ENCODE results near the gene PLA2R1.

Gene PLA2R1

DNA sequence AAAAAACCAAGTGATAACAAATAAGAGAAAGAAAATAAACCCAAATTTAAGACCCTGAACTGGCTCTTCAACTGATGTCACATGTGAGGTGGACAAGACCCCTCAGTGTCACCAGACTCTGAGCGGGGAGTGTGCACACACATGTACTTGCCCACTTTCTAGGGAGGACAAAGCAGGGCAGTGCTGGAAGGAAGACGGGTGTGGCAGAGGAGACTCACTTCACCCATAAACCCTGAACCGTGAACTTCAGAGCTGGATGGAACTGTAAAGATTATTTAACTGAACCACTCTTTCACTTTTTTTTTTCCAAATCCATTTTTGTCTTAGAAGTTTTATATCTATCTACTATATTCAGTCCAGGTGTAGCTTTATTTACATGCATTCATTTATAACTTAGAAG, 12.3 kb downstream of the PLA2R1 start:
- TF ChIP-seq, protein P1, sequence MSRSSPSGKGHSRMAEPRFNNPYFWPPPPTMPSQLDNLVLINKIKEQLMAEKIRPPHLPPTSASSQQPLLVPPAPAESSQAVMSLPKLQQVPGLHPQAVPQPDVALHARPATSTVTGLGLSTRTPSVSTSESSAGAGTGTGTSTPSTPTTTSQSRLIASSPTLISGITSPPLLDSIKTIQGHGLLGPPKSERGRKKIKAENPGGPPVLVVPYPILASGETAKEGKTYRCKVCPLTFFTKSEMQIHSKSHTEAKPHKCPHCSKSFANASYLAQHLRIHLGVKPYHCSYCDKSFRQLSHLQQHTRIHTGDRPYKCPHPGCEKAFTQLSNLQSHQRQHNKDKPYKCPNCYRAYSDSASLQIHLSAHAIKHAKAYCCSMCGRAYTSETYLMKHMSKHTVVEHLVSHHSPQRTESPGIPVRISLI (tag by site-specific recombination; IDR thresholded peaks at IDR 0.05) = no peak
- TF ChIP-seq ZNF792 (tag by site-specific recombination; IDR thresholded peaks at IDR 0.05) (no peak), ZNF626 (tag by site-specific recombination; IDR thresholded peaks at IDR 0.05) (no peak), ZNF2 (tag by site-specific recombination; IDR thresholded peaks at IDR 0.05) (no peak)
- TF ChIP-seq, protein P2, sequence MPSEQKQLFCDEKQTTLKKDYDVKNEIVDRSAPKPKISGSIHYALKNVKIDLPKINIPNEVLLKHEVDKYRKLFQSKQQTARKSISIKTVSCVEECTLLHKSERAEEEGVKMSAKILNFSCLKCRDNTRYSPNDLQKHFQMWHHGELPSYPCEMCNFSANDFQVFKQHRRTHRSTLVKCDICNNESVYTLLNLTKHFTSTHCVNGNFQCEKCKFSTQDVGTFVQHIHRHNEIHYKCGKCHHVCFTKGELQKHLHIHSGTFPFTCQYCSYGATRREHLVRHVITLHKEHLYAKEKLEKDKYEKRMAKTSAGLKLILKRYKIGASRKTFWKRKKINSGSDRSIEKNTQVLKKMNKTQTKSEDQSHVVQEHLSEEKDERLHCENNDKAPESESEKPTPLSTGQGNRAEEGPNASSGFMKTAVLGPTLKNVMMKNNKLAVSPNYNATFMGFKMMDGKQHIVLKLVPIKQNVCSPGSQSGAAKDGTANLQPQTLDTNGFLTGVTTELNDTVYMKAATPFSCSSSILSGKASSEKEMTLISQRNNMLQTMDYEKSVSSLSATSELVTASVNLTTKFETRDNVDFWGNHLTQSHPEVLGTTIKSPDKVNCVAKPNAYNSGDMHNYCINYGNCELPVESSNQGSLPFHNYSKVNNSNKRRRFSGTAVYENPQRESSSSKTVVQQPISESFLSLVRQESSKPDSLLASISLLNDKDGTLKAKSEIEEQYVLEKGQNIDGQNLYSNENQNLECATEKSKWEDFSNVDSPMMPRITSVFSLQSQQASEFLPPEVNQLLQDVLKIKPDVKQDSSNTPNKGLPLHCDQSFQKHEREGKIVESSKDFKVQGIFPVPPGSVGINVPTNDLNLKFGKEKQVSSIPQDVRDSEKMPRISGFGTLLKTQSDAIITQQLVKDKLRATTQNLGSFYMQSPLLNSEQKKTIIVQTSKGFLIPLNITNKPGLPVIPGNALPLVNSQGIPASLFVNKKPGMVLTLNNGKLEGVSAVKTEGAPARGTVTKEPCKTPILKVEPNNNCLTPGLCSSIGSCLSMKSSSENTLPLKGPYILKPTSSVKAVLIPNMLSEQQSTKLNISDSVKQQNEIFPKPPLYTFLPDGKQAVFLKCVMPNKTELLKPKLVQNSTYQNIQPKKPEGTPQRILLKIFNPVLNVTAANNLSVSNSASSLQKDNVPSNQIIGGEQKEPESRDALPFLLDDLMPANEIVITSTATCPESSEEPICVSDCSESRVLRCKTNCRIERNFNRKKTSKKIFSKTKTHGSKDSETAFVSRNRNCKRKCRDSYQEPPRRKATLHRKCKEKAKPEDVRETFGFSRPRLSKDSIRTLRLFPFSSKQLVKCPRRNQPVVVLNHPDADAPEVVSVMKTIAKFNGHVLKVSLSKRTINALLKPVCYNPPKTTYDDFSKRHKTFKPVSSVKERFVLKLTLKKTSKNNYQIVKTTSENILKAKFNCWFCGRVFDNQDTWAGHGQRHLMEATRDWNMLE (tag by site-specific recombination; conservative IDR thresholded peaks at IDR 0.05; ENCODE audit: low read depth) = no peak
- POLR2A ChIA-PET = no interaction called here
- H3K36me3 ChIP-seq (ENCODE audit: control insufficient read depth in 2 of 2, insufficient read depth in 1 of 2, low read length in 2 of 2) = no peaks in the 10 kb centered on the region

DNA sequence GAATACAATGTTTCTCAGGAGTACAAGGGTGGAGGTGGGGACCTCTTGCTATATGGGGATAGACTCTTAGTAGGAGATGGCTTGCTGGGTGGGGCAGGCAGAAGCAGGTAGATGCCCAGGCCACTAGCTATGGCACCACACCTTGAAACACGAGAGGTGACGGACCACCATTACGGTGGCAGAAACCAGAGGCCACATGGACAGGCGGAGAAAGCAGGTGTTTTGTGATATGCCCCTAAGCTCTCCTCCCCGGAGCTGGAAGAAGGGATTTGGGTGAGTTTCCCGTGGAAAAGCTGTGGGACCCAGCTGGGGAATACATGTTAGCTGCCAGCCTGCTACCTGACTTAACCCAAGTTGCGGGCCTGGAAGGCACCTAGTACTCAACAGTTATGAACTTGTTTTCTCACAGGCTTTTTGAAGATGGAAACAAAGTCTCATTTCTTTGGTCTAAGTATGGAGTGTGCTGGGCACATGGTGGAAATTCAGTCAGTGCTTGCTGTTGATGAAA, 16.7 kb downstream of the PLA2R1 start:
- no peak overlapping the region for H3K27ac ChIP-seq (ENCODE audit: extremely low read depth, low read depth, low read length)
- no peaks in the 10 kb centered on the region for H3K4me1 ChIP-seq (ENCODE audit: control insufficient read depth, insufficient read depth, low read length)
- H3K36me3 ChIP-seq (ENCODE audit: control insufficient read depth in 2 of 2, insufficient read depth in 1 of 2, low read length in 2 of 2) = no peaks in the 10 kb centered on the region
- TF ChIP-seq YY1 (tag by site-specific recombination; IDR thresholded peaks at IDR 0.05) = no peak
- TF ChIP-seq SP2 (tag by site-specific recombination; IDR thresholded peaks at IDR 0.05) = no peak
- TF ChIP-seq ZNF596 (tag by site-specific recombination; IDR thresholded peaks at IDR 0.05) = no peak
- no peak for TF ChIP-seq ZNF660 (tag by site-specific recombination; IDR thresholded peaks at IDR 0.05)
- ChIA-PET CTCF (no interaction called here), POLR2A (no interaction called here)
- H3K4me3 ChIP-seq (ENCODE audit: low read depth, low read length) = no peak overlapping the region
- no peaks in the 10 kb centered on the region for H3K9me3 ChIP-seq (ENCODE audit: control insufficient read depth, insufficient read depth, low read depth, low read length)

More for the DNA sequence above, 12.3 kb downstream of the PLA2R1 start:
- H3K4me1 ChIP-seq (ENCODE audit: control insufficient read depth, insufficient read depth, low read length) = no peaks in the 10 kb centered on the region
- H3K4me3 ChIP-seq (ENCODE audit: low read depth, low read length) = no peak overlapping the region
- no peaks in the 10 kb centered on the region for H3K9me3 ChIP-seq (ENCODE audit: control insufficient read depth, insufficient read depth, low read depth, low read length)
- no peak overlapping the region for H3K27ac ChIP-seq (ENCODE audit: extremely low read depth, low read depth, low read length)
- CTCF ChIA-PET = interaction anchor here (0.6 kb wide), 1 partner anchor 36 kb away, joined by 3 read pairs; no protein-coding TSS in a partner anchor

DNA sequence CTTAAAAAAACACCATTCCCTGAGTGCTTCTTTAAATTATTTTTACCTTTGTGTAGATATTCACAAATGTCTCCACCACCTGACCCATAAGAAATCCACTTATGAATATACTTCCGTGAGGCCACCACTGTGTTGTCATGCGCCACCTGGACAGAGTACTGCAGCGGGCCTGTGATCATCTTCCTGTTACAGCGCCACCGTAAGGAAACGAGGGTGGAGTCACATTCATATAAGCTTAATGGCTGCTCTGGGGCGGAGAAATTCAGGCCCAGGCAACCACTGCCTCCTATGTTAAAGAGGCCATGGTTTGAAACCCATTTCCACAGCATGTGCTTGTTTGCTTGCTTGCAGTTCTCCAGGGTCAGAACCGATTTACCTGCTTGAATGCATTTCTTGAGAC, 17.7 kb downstream of the PLA2R1 start:
- Histone ChIP-seq H3K4me1 (ENCODE audit: control insufficient read depth, insufficient read depth, low read length) (peaks cover 5% of the 10 kb centered on the region), H3K27ac (ENCODE audit: extremely low read depth, low read depth, low read length) (no peak overlapping the region), H3K4me3 (ENCODE audit: low read depth, low read length) (no peak overlapping the region), H3K9me3 (ENCODE audit: control insufficient read depth, insufficient read depth, low read depth, low read length) (no peaks in the 10 kb centered on the region), H3K36me3 (ENCODE audit: control insufficient read depth in 2 of 2, insufficient read depth in 1 of 2, low read length in 2 of 2) (no peaks in the 10 kb centered on the region)
- ChIA-PET POLR2A (no interaction called here), CTCF (interaction anchor here (0.7 kb wide), 1 partner anchor 999 kb away, joined by 4 read pairs; no protein-coding TSS in a partner anchor)
- TF ChIP-seq, protein P3, sequence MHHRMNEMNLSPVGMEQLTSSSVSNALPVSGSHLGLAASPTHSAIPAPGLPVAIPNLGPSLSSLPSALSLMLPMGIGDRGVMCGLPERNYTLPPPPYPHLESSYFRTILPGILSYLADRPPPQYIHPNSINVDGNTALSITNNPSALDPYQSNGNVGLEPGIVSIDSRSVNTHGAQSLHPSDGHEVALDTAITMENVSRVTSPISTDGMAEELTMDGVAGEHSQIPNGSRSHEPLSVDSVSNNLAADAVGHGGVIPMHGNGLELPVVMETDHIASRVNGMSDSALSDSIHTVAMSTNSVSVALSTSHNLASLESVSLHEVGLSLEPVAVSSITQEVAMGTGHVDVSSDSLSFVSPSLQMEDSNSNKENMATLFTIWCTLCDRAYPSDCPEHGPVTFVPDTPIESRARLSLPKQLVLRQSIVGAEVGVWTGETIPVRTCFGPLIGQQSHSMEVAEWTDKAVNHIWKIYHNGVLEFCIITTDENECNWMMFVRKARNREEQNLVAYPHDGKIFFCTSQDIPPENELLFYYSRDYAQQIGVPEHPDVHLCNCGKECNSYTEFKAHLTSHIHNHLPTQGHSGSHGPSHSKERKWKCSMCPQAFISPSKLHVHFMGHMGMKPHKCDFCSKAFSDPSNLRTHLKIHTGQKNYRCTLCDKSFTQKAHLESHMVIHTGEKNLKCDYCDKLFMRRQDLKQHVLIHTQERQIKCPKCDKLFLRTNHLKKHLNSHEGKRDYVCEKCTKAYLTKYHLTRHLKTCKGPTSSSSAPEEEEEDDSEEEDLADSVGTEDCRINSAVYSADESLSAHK (tag by site-specific recombination; IDR thresholded peaks at IDR 0.05) = no peak
- no peak for TF ChIP-seq ZNF133 (tag by site-specific recombination; IDR thresholded peaks at IDR 0.05)
- TF ChIP-seq ZNF266 (tag by site-specific recombination; IDR thresholded peaks at IDR 0.05; ENCODE audit: low read depth) = no peak
- no peak for TF ChIP-seq ZNF140 (tag by site-specific recombination; IDR thresholded peaks at IDR 0.05)
- TF ChIP-seq ZNF350 (tag by site-specific recombination; IDR thresholded peaks at IDR 0.05) = no peak
- TF ChIP-seq WT1 (tag by site-specific recombination; IDR thresholded peaks at IDR 0.05) = no peak
- TF ChIP-seq, protein P4, sequence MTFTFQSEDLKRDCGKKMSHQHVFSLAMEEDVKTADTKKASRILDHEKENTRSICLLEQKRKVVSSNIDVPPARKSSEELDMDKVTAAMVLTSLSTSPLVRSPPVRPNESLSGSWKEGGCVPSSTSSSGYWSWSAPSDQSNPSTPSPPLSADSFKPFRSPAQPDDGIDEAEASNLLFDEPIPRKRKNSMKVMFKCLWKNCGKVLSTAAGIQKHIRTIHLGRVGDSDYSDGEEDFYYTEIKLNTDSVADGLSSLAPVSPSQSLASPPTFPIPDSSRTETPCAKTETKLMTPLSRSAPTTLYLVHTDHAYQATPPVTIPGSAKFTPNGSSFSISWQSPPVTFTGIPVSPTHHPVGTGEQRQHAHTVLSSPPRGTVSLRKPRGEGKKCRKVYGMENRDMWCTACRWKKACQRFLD (tag by site-specific recombination; IDR thresholded peaks at IDR 0.05) = no peak
- no peak for TF ChIP-seq KLF8 (tag by site-specific recombination; IDR thresholded peaks at IDR 0.05)
- TF ChIP-seq ZSCAN23 (tag by site-specific recombination; IDR thresholded peaks at IDR 0.05) = no peak
- no peak for TF ChIP-seq BCL11B (tag by site-specific recombination; IDR thresholded peaks at IDR 0.05; ENCODE audit: low read depth)
- no peak for TF ChIP-seq ZNF132 (tag by site-specific recombination; IDR thresholded peaks at IDR 0.05; ENCODE audit: borderline replicate concordance)
- TF ChIP-seq ZBTB20 (tag by site-specific recombination; IDR thresholded peaks at IDR 0.05) = no peak
- TF ChIP-seq MZF1 (tag by site-specific recombination; IDR thresholded peaks at IDR 0.05; ENCODE audit: borderline replicate concordance) = no peak
- TF ChIP-seq SCRT1 (tag by site-specific recombination; IDR thresholded peaks at IDR 0.05; ENCODE audit: borderline replicate concordance) = no peak
- TF ChIP-seq ZNF548 (tag by site-specific recombination; IDR thresholded peaks at IDR 0.05) = no peak
